Measurements from ENCODE around the gene TREX2.
"Not testable (repeated sequence)": the region's sequence is repeated elsewhere in the genome, so short reads cannot be mapped to it uniquely, and the experiment has no call there.

TREX2 gene

DNA sequence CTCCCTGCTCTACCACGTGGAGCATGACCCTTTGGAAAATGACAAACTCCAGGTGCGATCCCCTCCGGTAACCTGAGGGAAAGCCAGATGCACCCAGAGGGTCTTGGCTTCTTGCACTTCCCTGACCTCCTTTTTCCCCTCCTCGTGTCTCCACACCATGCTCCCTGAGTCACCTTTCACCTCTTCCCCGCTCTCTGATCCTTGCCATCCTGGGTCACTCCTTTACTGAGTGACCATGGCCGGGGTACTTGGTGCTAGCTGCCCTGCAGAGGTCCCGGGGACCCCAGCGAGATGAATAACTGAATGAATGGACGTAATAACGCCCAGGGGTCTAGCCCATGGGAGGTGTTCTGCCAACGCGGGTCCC is 35.0 kb downstream of the TREX2 start:
- in situ Hi-C loops (cut with HindIII; ENCODE audit: low sequenced_read_pairs) = no loop called here

DNA sequence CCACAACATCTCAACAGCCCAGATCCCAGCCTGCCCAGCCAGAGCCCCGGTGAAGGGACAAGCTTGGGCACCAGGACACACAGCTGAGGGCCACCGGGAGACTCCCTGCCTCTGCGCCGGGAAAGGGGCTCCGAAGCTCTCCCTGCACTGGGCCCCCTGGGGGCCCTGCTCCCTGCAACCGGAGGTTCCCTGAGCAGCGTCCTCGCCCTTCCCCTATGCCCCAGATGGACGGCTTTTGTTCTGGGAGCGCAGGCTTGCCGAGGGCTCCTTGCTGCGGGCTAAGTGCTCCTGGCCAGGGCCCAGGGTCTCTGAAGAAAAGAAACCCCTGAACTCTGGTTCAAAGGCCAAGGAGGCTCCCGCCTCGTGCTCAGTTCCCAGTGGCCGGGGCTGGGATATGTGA is 35.5 kb downstream of the TREX2 start:
- in situ Hi-C loops (cut with HindIII; ENCODE audit: low sequenced_read_pairs) = no loop called here

DNA sequence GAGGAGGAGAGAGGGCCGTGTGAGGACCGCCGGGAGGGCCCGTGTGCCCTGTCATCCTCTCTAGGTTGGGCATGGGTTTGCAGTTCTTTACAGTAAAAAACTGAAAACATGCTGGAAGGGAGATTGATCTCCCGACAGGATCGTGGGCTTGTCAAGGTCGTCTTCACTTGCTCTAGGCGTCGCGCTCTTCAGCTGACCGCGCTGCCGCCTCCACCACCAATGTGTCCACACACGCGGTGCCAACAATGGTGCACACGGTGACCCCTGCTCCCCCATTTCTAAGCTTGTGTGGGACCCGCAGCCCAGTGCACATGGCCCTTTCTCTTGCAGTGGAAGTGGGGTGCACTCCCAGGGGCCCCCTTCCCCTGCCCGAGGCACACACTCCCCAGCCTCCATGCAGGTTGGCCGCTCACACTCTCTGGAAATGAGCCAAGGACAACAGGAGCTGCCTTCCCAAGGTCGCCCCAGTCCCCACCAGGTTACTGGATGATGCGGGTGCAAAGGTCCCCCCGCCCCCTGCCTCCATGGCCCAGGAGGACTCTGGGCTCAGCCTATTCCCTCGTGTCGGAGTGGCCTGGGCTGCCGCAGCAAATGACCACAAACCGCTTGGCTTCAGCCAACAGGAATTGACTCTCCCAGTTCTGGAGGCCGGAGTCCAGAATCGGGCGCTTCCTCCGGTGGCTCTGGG is 36.3 kb downstream of the TREX2 start:
- in situ Hi-C loops (cut with HindIII; ENCODE audit: low sequenced_read_pairs) = no loop called here

DNA sequence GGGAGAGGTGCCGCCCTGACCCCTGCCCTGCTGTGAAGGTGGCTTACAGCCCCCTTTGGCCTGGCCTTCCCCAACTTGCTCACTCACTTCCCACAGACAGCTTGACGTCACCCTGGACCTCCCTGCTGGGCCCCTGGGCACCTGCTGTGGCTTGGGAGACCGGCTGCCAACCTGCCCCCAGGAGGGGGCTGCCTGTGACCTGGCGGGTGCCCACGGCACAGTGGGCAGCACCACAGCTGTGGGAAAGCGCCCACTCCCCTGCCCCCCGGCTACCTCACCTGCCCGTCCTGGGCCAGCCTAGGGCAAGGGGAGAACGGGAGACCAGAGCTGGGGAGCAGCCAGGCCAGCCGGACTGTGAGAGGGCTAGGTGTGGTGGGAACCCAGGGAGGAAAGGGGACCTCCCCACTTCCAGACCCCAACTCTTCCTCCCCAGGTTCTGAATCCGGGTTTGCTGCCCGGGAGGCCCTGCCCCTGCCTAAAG is 36.9 kb downstream of the TREX2 start:
- in situ Hi-C loops (cut with HindIII; ENCODE audit: low sequenced_read_pairs) = no loop called here

DNA sequence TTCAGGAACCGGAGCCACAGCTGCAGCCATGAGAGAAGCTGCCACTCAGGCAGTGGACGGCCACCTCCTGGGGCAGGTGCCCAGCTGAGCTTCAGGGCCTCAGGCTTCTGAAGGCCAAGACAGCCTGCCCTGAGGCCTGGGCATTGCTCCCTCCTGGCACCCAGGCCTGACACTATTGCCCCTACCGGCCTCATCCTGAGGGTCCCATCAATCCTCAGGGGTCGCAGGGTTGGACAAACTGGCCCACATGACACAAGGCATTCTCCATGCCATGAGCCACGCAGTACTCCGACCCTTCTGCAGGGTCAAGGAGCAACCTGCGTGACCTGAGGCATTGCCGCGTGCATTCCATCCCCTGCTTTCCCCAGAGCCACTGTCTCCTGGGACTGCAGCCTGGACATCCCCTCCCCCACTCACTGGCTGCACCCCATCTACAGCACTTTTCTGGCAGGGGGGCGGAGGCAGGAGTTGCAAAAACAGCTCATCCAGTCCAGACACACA is 37.6 kb downstream of the TREX2 start:
- in situ Hi-C loops (cut with HindIII; ENCODE audit: low sequenced_read_pairs) = no loop called here

DNA sequence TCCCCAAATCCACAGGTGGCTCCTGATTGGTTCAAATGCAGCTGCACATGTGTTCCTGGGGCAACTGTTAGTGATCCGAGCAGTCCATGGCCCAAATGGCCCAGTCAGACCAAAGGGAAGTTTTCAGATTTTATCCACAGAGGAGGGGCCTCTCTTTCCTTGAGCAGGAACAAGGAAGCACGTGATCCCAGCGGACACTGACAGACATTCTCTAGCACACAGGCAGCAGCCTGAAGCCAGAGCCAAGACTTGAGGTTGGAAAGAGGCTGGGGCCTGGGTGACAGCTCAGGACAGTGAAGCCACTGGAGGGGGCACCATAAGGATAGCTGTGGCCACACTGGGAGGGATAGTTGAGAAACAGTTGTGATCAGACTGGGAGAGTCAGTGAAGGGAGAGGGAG is 38.1 kb downstream of the TREX2 start:
- in situ Hi-C loops (cut with HindIII; ENCODE audit: low sequenced_read_pairs) = no loop called here

DNA sequence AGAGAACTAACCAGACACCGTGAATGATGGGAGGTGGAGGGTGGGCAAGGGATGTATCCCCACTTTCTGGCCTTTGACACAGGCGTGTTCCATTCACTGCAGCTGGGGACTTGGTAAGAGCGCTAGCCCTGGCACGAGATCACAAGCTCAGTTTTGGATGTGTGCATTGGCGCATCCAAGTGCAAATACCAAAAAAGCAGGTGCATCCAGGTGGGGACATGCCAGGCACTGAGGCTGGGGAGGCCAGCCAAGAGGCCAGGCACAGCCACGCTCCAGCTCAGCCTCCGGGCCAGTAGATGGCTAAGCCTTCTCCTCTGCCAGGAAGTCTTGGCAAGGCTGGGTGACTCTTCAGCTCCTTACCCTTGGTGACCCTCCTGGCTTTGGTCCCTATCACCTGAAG is 39.0 kb downstream of the TREX2 start:
- in situ Hi-C loops (cut with HindIII; ENCODE audit: low sequenced_read_pairs) = no loop called here

DNA sequence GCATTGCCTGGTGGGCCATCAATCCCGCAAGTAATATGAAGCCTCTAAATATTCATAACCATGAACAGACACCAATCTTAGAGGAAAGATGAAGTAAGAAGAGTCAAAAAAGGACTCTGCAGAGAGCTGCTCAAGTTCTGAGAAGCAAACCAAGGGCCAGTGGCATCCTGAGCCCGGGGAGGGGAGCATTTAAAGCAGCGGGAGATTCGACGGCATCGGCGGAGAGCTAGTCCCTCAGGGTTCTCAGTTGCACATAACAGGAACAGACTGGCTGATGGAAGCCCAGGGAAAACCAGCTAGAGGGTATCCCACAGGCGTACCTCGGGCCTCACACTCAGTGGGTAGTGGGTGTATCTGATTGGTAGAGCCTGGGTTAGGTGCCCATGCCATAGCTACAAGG is 39.8 kb downstream of the TREX2 start:
- in situ Hi-C loops (cut with HindIII; ENCODE audit: low sequenced_read_pairs) = no loop called here

DNA sequence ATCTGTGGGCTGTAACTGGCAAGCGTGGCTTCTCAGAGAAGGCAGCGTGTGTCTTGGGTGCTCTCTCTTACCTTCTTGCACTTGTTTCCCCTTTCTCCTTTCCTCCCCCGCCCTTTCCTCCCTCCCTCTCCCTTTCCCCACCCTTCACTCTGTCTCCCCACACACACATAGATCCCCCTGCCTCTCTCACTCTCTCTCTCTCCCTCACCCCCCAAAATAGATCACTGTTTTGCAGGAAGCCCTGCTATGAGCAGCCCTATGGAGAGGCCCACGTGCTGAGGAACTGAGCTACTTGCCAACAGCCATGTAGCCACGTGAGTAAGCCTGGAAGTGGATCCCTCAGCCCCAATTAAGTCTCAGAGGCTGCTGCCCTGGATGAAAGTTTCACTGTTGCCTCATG is 40.4 kb downstream of the TREX2 start:
- in situ Hi-C loops (cut with HindIII; ENCODE audit: low sequenced_read_pairs) = no loop called here

DNA sequence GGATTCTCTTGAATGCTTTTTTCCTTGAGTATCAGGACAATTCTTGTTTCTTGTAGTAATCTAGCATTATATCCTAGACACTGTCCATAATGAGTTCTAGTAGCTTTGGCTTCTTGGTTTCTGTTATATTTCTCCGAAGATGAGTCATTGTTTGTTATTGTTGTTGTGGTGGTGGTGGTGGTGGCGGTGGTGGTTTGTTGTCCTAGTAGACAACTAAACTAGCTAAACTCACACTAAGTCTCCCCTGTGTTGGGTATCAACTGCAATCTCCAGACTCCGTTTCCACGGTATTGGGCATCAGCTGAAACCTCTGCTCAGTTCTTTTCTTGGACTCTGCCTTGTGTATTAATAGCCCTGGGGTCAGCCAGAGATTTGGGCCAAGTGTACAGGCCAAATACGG is 41.5 kb downstream of the TREX2 start:
- in situ Hi-C loops (cut with HindIII; ENCODE audit: low sequenced_read_pairs) = not testable (repeated sequence)

DNA sequence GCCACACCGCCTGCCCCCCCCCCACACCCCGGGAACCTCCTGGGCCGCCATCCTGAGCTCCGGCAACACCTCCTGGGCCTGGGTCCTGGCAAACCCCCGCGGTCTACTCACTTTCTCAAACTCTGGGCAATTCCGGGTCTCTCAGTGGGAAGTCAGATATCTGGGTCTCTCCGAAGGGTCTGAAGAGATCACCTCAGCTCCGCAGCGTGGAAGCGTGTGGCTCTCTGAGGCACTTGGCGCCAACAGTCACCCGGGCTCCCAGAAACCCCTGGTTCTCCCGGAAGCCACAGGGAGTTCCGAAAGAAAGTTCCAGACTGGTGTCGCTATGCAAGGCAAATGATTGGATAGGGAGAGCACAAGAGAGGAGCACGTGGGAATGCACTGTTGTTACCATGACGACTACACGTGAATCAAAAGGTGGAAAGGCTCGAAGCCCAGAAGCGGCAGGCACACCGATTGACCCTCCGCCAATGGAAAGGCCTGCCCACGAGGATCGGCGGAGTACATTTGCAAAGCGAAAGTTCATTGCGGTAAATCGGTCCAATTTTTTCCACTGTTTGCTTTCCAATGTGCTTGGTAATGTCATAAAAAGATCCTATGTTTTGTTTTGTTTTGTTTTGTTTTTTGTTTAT is 44.6 kb downstream of the TREX2 start, which contains the start of gene PNMA6E:
Gene PNMA6E, minus strand, starts transcription at position 218 of the 632 bp plus-strand sequence. CDS start 2,501 bp downstream, outside the sequence.
- in situ Hi-C loops (cut with HindIII; ENCODE audit: low sequenced_read_pairs) = no loop called here

DNA sequence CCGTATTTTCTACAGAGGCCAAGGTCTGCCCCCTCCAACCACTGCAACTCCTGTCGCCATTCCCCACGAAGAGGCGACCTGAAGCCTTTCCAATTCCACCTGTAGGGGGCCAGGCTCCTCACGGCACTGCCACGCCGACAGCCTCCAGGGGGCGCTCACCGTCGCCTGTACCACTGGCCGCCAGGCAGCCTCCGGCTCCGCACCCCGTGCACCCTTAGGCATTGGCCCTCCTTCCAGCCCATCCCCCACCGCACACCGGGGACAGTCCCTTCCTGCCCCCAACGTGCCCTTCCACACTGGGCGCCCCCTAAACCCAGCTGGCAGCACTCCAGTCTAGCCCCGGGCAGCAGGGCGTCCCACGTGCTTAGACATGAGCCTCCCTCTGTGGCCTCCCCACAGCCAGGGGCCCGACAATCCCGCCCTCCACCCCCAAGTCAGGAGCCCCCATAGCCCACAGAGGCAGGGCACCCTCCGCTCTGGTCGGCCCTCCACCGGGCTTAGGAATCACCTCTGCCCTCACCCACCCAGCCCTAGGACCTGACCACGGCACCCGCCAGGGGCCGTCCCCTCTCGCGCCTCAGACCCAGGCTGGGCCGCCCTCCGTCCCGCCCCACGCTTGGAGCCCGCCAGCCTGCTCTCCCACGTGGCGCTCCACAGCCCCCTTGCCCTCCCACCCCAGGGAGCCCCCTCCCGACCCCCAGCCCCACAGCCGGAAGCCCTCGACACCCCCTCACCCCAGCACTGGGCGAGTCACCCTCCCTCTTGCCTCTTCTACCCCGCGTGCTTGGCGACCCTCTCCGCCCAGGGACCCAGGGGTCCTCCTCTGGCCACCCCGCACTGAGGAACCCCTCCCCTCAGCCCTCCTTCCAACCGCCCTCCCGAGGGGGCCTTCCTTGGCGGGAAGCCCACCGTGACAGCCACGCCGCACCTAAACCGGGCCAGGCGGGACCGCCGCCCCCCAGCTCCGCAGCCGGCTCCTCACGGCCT is 45.4 kb downstream of the TREX2 start:
- in situ Hi-C loops (cut with HindIII; ENCODE audit: low sequenced_read_pairs) = no loop called here

DNA sequence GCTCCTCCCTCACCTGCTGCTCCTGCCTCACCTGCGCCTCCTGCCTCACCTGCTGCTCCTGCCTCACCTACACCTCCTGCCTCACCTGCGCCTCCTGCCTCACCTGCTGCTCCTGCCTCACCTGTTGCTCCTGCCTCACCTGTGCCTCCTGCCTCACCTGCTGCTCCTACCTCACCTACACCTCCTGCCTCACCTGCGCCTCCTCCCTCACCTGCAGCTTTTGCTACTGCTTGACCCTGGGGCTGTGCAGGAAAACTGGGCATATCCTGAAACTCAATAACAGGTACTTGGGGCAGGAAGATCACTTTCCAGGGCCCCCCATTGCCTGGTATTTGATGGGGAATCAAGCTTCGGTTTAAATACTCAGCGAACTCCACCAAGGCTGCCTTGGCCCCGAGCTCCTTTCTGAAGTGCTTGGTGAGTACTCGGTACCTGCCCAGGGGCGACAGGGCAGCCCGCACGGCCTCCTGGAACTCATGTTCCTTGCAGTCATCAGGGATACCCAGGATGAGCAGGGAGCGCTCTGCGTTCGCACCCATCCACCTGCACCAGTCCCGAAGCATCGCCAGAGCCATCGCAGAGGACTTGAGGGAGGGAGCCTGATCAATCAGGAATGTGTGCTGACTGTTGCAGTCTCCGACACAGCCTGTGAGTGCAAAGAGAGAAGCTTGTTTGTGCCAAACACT is 47.4 kb downstream of the TREX2 start:
- in situ Hi-C loops (cut with HindIII; ENCODE audit: low sequenced_read_pairs) = loop anchor here (5.0 kb wide), 1 partner anchor 61 kb away; no protein-coding TSS in a partner anchor

DNA sequence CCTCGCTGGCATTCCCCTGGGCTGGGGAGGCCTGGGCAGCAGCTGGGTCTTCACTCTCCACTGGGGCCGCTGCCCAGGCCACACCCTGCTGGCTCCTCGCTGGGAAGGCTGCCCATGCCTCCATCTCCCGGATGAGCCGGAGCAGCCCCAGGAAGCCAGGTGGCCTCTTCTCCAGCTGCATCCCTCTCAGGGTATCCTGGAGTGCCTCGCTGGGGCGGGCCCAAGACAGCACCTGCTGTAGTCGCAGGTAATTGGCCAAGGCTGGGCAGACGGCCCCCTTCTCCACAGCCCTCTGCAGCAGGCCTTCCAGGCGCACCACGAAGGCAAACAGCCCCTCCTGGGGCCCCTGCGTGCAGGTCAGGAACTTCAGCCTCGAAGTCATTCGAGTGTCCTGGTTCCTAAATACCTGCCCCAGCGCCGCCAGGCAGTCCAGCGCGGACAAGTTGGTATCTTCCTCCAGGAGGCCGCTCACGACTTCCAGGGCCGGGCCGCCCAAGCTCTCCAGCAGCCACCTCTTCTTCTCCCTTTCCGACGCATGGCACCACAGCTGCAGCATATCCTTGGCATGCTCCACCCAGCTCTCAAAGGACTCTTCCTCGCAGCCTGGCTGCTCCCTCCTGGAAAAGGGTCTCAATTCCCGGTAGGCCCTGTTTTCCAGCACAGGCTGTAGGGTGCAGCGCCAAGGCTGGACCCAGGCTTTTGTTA is 48.4 kb downstream of the TREX2 start:
- in situ Hi-C loops (cut with HindIII; ENCODE audit: low sequenced_read_pairs) = loop anchor here (5.0 kb wide), 1 partner anchor 60 kb away; no protein-coding TSS in a partner anchor

DNA sequence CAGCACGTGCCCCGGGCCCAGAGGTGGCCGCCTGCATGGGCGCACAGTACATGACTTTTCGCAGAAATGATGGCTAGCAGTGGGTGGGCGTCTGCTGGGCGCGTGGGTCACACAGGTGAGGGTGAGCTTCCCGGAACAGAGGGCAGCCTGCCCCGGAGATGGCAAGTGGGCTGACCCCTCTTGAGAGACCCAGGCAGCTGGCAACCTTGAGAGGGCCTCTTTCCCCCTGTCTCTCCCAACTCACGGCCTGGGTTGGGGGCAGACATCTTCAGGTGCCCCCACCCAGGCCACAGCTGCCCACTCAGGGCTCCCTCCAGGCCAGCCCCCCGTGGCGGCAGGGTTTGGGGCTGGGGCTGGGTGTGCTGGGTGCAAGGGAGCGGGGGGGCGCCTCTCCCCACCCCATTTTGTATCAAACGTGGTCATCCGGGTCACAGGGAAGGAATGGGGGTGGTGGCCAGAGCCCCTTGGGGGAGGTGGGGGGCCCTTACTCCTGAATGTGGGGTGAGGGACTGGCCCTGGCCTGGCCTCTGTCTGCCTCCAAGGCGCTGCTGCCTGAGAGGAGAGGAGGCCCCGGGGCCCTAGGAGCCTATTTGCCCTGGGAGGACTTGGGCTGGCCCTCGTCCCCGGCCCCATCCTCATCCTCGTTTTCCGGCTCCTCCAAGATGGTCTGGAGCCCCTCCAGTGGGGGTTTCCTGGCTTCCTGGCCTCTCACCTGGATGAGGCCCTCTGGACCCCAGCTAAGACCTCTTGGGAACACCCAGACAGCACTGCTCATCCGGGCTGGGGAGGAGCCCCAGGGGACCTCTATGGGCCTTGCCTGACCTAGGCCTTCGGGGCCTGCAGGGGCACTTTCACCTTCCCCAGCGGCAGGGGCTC is 49.3 kb downstream of the TREX2 start:
- in situ Hi-C loops (cut with HindIII; ENCODE audit: low sequenced_read_pairs) = loop anchor here (5.0 kb wide), 1 partner anchor 59 kb away; no protein-coding TSS in a partner anchor

DNA sequence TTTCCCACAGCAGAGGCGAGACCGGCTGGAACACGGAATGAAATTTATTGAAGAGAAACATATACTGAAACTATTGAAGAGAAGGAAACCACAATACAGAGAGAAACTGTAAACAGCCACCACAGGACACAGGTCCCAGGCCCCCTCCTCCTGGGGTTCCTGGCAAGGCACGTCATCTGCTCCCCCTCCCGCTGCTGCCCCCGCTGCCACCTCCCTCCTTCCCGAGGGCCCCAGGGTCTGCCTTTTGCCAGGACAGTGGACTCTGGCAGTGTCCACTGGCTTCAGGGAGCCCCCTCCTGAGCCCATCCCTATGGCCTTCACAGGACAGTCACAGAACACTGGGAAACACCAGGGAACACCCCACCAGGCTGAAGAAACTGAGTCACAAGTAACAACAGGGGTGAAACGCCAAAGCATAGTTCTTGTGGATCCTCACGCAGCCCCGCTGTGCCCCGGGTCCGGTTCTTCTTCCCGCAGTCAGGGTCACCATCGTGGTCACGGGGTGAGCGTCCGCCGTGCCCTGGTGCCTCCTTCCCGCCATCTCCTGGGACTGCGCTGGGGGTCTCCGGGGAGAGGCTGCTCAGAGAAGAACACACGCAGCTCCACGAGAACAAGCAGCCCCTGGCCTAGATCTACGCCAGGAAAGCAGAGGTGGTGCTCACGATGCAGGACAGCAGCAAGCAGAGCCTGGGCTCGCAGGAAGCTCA is 50.1 kb downstream of the TREX2 start:
- in situ Hi-C loops (cut with HindIII; ENCODE audit: low sequenced_read_pairs) = loop anchor here (5.0 kb wide), 1 partner anchor 58 kb away; no protein-coding TSS in a partner anchor

DNA sequence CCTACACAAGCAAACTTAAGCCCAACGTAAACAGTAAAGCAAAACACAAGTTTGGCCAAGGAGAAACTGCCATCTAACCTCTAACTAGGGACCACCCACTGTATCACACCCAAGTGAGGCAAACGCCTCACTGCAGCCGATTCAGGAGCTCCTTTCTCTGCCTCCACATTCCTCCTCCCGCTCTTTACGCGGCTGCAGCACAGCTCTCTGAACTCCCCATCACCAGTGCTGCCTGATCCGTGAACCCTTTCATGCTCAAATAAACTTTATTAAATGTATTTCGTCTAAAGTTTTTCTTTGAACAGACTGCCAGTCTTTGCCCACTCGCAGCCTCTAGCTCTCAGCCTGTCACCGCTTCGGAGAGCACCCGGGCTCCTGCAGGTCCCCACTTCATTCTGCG is 51.2 kb downstream of the TREX2 start:
- in situ Hi-C loops (cut with HindIII; ENCODE audit: low sequenced_read_pairs) = loop anchor here (5.0 kb wide), 1 partner anchor 57 kb away; no protein-coding TSS in a partner anchor

All from endothelial cell of hepatic sinusoid (primary cell).